Skin epidermis (tissue), 12 donors: ENCODE results near the gene PLD3.
"Not testable (repeated sequence)": the region's sequence is repeated elsewhere in the genome, so short reads cannot be mapped to it uniquely, and the experiment has no call there.

Experiments
- H3K27ac ChIP-seq, 21 experiments: fragments of 200-600 bp; sonication (generic) in 11 of 21; one replicate each; pipeline ENCODE4 v1.5.0; 2020; ENCODE audit warnings: mild to moderate bottlenecking in 3 of 21, inconsistent platforms in 2 of 21, moderate library complexity in 2 of 21
- H3K4me3 ChIP-seq, 7 experiments: fragments of 200-600 bp; sonication (generic) in 2 of 7; one replicate each; pipeline ENCODE4 v1.5.0; 2020; ENCODE audit warnings: inconsistent platforms in 2 of 7, mild to moderate bottlenecking in 2 of 7, moderate library complexity in 1 of 7

PLD3 gene

DNA sequence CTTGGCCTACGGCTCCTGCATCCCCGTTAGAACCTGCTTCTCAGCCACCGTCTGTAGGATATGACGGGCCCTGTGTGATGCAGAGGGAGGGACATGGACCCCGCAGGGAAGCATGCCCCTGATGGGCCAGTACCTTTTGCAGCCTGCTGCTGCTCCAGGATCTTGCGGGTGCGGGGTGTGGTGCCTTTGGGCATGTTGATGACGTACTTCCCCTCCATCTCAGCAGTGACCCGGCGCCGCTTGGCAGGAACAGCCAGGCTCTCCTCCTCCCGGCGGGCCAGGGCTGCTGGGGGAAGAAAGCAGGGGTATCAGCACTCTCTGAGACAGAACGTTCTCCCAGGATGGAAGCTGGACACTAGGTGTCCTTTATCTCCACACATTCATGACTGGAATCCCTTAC lies 22.3 kb upstream of the PLD3 start:
- no peak overlapping the region for H3K27ac ChIP-seq
- no peak overlapping the region for H3K4me3 ChIP-seq

DNA sequence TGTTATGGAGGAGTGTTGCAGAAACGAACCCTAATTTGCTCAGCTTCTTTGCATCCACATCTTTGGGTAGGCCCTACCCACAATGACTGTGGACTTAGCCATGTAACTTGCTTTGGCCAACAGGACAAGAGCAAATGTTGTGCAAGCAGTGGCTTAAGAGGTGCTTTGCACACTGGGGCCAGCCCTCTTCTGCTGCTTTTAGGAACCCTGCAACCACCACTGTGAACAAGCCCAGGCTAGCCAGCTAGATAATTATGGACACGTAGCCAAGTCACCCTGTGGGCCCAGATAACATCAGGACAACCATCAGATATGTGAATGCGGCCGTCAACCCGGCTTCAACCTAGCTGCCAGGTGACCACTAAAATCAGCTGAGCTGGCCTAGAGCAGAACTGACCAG lies 17.4 kb upstream of the PLD3 start:
- Histone ChIP-seq H3K4me3 (no peak overlapping the region), H3K27ac (no peak overlapping the region)

DNA sequence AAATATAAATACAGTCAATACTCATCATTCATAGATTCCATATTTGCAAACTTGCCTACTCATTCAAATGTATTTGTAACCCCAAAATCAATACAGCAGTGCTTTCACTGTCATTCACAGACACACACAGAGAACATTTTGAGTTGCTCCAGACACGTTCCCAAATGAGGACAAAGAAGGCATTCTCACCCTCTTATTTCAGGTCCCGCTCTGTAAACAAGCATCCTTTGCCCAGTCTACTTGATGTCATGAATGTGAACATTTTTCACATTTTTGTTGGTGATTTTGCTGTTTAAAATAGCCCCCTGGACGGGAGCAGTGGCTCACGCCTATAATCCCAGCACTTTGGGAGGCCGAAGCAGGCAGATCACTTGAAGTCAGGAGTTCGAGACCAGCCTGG lies 15.8 kb upstream of the PLD3 start:
- H3K27ac ChIP-seq, result no peak overlapping the region
- no peak overlapping the region for H3K4me3 ChIP-seq

DNA sequence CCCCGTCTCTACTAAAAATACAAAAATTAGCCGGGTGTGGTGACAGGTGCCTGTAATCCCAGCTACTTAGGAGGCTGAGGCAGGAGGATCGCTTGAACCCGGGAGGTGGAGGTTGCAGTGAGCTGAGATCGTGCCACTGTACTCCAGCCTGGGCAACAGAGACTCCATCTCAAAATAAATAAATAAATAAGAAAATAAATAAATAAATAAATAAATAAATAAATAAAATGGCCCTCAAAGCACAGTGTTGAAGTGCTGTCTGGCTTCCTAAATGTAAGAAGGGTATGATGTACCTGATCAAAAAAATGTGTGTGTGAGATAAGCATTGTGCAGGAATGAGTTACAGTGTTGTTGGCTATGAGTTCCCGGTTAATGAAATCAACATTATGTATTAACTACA lies 15.4 kb upstream of the PLD3 start:
- not testable (repeated sequence) for H3K27ac ChIP-seq, H3K4me3 ChIP-seq

DNA sequence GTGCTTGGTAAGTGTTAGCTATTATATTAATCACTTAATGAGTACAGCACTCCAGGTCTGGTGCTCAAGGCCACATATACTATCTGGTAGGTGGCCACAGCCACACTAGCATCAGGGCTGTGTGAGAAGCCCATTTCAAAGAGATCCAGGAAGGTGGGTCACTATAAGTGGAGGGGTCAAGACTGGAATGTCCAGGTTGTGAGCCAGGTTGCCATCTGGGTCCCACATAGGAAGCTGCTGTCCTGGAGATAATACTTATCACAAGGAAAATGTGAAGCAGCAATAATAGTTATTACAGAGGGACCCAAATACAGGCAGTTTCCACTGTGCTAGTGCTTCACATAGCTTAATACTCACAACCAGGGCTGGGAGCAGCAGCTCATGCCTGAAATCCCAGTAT lies 13.4 kb upstream of the PLD3 start:
- Histone ChIP-seq H3K27ac (no peak overlapping the region), H3K4me3 (no peak overlapping the region)

DNA sequence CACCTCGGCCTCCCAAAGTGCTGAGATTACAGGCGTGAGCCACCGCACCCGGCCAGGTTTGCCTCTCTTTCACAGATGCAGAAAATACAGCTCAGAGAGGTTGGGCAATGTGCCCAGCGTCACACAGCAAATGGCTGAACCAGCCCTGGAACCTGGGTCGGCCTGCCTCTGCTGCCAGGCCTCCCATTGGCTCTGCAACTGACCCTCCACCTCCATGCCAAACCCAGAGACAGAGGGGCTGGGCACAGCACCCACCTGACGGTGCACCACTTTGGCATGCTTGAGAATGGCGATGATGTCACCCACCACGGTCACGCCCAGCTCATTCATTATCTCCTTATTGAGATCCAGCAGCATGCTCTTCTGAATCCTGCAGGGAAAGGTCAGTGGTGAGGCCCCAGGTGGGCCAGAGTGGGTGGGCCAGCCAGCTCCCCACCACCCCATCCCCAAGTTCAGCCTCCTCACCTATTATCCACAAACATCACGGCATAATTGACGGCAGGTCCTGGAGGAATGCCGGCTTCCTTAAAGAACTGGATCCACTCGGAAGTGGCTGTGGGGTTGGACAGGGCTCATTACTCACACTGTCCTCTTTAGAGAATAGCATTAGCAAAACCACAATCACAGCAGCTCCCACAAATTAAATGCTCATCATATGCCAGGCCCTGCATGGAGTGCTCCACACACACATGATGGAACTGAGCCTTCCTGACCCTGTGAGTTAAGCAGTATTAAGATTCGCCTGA lies 12.5 kb upstream of the PLD3 start:
- H3K4me3 ChIP-seq, result no peak overlapping the region
- H3K27ac ChIP-seq, result no peak overlapping the region

DNA sequence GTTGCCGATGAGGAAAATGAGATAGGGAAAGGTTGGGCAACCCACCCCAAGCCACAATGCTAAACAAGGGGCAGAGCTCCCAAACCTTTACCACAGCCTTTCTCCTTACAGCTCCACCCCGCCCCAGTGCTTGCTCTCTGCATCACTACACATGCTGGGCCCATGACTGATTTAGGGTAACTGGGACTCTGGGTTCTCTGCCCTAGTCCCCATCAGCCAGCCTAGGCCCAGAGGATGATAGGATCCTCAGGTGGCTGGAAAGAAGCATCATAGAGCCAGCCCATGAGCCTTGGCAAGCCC lies 11.9 kb upstream of the PLD3 start:
- H3K4me3 ChIP-seq, result no peak overlapping the region

DNA sequence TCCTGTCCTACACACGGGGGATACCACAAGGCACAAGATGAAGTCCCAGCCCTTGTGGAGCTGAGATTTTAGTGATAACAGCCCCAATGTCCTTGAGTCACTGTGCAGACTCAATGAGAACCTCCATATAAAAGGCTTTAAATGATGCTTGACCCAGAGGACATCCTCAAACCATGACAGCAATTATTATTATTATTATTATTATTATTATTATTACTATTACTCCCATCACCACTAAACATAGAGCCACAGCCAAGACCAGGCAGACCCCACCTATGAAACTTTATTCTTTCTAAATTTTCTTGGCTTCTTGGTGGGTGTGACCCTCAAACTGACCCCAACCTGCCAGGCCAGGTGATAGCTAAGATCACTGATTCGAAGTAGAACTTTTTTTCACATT lies 11.4 kb upstream of the PLD3 start:
- no peak overlapping the region for H3K4me3 ChIP-seq
- H3K27ac ChIP-seq, result no peak overlapping the region

More for the DNA sequence above, 11.9 kb upstream of the PLD3 start:
- H3K27ac ChIP-seq, result no peak overlapping the region

DNA sequence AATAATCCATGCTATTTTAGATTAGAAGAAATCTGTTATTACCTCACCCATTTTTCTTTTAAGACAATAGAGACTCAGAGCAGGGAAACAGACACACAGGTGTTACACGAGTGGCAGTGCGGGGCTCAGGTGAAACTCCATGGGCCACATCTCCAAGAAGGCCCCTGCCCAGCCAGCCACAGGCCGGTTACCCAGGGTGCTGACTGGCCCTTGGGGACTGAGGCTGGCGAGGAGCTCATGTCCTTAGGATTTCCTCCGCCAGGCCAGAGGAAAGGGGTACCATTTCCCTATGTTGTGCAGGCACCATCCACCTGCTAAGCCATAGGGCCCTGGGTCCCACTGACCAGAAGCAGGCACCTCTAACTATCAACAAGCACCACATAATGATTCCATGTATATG lies 10.9 kb upstream of the PLD3 start:
- H3K27ac ChIP-seq, result no peak overlapping the region

DNA sequence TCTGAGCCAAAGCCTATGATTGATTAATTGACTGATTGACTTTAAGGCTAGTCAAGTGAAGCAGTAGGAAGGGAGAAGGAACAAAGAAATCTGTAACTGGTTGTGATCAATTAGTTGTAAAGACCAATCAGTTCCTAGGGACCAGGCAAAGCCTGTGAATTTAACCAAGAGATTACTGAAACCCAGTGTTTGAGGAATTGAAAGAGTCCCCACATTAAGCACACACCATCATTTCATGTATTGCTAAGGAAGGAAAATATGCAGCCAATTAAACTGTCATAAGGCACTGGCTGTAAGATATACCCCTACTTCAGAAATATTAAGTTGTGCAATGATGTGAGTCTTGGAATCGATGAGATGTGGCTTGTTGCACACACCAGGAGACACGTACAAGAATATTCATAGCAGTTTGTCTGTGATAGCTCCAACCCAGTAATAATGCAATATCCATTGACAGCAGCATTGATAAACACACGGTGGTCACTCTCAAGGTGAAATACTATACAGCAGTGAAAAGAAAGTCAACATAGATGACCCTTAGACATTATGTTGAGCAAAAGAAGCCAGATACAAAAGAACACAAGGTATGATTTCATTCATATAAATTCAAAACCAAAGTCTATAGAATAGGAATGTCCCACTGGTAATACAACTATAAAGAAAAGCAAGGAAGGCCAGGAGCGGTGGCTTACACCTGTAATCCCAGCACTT lies 9.3 kb upstream of the PLD3 start:
- H3K27ac ChIP-seq, result no peak overlapping the region
- no peak overlapping the region for H3K4me3 ChIP-seq

More for the DNA sequence above, 10.9 kb upstream of the PLD3 start:
- no peak overlapping the region for H3K4me3 ChIP-seq

DNA sequence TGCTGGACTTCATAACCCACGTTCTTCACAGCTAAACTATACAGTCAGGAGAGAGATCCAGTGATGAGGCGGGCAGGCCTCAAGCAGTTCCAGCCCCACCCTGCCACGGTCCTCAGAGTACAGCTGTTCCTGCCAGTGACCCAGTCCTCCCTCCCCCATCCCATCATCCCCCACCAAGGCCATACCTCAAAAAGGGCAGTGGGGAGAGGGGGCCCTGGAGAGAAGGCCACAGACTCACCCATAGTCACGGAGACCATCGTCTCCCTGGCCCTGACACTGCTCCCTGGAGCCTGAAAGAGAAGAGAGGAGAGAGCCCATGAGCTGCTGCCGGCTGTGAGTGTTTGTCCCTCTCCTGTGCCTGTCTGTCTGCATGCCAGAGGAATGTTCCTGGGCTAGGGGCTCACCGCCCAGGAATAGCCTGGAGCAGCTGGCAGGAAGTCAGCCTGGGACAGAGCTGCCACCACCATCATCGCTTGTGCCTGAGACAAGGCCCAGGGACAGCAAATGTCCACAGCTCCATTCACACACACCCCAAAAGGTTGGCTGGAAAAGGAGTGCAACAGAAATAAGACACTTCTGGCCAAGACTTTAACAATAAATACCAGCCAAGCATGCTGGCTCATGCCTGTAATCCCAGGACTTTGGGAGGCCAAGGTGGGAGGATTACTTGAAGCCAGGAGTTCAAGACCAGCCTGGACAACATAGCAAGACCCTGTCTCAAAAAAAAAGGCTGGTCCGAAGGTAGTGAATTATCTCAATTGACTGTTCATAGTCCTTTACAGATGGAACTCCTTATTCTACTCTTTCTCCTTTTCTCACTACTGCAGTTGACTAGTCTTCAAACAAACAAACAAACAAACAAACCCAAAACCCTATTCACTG lies 6.7 kb upstream of the PLD3 start:
- peak overlapping the region in 9 of 21 experiments; percentile 6 to 73 (median 55) for H3K27ac ChIP-seq
- H3K4me3 ChIP-seq, result no peak overlapping the region

DNA sequence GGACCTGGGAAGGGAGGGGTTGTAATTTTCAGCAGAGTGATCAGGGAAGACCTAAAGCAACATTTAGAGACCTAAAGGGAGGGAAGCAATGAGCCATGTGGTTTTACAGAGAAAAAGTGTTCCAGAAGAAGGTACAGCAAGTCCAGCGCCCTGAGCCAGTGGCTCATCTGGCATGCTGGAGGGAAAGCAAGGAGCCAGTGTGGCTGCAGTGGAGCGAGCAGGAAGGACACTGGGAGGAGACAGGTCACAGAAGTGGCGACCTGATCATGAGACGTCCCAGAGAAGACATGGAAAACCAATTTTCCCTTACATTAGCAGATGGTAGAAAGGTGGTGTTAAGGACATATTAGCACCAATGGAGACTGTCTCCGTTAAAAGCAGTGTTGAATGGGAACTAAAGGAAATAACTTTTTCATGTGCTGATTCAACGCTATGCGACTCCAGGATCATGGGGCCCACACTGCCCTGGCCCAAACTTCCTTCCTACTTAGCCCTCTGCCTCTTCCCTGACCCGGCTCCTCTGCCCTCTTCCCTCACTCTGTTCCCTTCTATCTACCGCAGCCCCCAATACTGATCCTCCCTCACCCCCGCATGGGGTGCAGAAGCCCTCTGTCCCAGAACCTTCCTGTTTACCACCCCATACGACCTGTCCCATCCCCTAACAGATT lies 5.7 kb upstream of the PLD3 start:
- Histone ChIP-seq H3K4me3 (no peak overlapping the region), H3K27ac (peak overlapping the region in 3 of 21 experiments; percentile 38 to 66 (median 66))

DNA sequence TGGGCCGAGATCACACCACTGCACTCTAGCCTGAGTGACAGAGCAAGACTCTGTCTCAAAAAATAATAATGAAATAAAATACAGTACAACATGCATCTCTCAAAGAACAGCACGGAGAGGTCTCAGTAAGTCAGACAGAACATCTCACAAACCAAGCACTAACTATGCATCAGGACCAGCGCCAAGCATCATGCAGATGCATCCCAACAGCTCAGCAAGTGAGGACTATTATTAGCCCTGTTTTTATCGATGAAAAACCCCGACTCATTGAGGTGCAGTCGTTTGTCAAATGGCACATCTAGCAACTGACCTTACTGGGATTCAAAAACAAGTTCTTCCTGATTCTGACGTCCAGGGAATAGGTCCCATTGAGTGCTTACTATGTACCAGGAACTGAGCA lies 4.1 kb upstream of the PLD3 start:
- H3K27ac ChIP-seq, result no peak overlapping the region

DNA sequence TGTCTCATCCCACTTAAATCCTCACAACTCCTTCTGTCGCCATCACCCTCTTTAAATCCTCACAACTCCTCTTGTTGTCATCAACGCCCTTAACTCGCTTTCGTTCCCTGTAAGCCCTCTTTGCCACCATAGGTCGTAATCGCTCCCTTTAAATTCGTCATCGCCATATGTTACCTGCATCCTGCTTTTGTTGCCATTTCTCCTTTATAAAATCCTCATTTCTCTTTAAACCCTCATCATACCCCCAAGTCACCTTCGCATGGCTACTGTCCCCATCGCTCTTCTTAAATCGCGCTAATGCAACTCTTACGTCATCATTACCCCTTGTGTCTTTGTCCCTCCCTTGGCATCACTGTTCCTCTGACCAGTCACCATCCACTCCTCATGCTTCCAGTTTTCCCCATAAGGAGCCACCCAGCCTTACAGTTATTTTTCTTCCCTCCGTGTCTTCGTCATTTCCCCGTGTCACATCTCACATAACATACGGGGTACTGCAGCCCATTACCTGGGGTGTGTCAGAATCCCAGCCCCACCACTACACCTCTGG lies 539 bp downstream of the PLD3 start:
- Histone ChIP-seq H3K4me3 (peak overlapping the region; percentile 52 to 84 (median 68)), H3K27ac (peak overlapping the region in 19 of 21 experiments; percentile 54 to 89 (median 74))

More for the DNA sequence above, 4.1 kb upstream of the PLD3 start:
- no peak overlapping the region for H3K4me3 ChIP-seq

DNA sequence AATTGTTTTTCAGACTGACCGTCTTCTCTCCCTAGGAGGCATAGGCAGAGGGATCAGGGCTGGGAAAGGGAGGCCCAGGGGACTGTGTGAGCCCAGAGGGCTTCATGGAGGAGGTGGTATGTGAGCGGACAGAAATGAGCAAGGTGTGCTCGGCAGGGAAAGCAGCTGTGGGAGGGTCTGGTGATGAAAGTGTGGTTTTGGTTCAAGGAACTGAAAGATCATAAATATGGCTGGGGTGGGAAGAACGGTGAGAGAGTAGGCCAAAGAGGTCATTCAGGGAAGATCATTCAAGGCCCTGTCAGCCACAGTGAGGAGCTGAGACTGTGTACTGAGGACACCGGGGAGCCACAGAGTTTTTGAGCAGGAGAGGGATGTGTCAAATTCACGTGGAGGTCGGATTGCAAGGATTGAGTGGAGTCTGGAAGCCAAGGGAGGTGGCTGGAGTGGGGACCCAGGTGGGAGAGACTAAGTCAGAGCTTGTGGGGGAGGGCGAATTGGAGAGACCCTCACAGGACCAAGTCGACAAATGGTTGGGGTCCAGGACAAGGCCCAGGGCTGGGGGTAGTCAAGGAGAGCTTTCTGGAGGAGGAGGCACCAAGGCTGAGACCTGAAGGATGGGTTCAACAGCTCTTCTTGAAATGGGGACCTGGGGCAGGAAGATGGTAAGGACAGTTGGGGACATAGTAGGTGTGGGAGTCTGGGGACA lies 7.6 kb downstream of the PLD3 start:
- no peak overlapping the region for H3K27ac ChIP-seq
- no peak overlapping the region for H3K4me3 ChIP-seq

DNA sequence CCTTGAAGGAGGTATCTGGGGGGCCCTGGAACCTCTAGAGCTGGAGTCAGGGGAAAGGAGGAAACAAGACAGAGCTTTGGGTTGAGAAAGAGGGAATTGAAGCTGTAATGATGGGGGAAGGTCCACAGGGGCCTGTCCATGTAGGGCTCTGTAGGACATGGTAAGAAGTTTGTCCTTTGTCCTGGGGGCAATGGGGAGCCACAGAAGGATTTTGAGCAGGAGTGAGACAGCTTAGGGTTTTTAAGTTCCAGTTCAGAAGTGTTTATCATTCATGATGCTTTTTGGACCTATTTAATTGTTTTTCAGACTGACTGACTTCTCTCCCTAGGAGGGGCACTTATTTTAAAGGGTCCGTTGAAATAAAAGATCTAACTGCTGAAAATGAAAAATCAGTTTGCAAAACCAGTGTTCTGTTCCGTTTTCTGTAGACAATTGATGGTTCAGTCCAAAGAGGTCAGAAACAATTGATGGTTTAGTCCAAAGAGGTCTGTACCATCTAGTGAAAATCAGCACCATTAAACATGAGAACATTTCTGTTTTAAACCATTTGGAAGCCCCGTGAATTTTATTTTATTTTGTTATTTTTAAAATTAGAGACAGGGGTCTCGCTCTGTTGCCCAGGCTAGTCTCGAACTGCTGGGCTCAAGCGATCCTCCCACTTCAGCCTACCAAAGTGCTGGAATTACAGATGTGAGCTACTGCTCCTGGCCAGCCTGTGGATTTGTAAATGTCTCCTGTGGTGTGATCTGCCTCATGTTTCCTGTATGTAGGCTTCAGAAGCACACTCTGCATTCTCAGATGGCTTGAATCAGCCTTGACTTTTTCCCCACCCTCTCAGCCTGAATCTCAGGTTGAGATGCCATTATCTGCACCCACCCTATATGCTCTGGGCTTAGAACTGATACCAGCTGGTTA lies 8.4 kb downstream of the PLD3 start:
- Histone ChIP-seq H3K4me3 (no peak overlapping the region), H3K27ac (peak overlapping the region in 2 of 21 experiments; percentile 7 to 17)

DNA sequence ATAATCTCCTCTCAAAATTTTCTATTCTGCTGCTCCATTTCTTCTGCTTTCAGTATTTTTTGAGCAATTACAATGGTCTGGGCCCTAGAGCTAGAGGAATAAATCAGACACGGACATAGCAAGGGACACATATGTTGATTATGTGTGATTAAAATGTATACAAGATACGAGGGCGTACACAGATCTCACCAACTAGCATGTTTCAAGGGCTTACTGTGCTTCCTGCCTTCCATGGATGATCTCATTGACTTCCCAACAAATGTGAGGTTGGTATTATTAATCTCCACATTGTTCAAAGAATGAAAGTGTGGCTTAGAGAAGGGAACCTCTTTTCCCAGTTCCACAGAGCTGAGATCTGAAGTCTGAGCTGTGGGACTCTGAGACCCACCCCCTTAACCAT lies 9.1 kb downstream of the PLD3 start:
- no peak overlapping the region for H3K4me3 ChIP-seq
- peak overlapping the region in 2 of 21 experiments; percentile 7 to 39 for H3K27ac ChIP-seq

DNA sequence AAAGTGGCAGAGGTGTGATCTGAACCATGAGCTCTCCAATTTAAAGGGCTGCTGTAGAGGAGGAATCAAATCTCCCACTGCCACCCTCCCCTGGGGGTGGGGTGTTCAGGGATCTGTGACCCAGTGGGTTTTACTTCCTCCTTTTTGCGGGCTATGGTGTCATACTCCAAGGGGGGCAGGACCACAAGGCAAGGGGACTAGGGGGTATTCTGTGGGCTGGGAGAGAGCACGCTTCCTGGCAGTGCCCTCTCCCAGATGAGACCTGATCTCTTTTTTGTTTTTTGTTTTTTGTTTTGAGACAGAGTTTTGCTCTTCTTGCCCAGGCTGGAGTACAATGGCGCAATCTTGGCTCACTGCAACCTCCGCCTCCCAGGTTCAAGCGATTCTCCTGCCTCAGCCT lies 10.3 kb downstream of the PLD3 start:
- Histone ChIP-seq H3K27ac (peak overlapping the region in 1 of 21 experiments; percentile 16), H3K4me3 (no peak overlapping the region)
